ENCODE measurements around the gene CLTC.

The CLTC gene

GRCh38 chr17:59733697-59734096 lies 114.0 kb downstream of the CLTC start:
- intact Hi-C loops (cut with micrococcal nuclease) = no loop called here
- Mint-ChIP-seq H3K27me3 (no peaks in the 10 kb centered on the region), H3K4me3 (no peak overlapping the region), H3K9me3 (no peaks in the 10 kb centered on the region), H3K4me1 (ENCODE audit: low read depth) (peaks cover 14% of the 10 kb centered on the region), H3K36me3 (ENCODE audit: low read depth) (peaks cover 45% of the 10 kb centered on the region), H3K27ac (no peak overlapping the region)

DNA sequence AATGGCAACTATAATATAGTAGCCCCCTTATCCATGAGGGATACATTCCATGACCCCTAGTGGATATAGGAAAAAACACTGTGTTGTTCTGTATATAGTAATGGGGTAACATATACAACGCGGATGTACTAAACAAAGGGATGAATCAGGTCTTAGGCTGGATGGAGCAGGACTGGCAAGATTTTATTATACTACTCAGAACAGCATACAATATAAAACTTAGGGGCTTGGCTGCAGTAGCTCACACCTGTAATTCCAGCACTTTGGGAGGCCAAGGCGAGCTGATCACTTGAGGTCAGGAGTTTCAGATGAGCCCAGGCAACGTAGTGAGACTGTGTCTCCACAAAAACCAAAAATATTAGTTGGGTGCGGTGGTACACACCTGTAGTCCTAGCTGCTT lies 114.5 kb downstream of the CLTC start:
- Mint-ChIP-seq H3K4me1 (ENCODE audit: low read depth) (peaks cover 14% of the 10 kb centered on the region), H3K27ac (no peak overlapping the region), H3K36me3 (ENCODE audit: low read depth) (peaks cover 48% of the 10 kb centered on the region), H3K9me3 (no peaks in the 10 kb centered on the region), H3K27me3 (no peaks in the 10 kb centered on the region), H3K4me3 (no peak overlapping the region)
- intact Hi-C loops (cut with micrococcal nuclease) = no loop called here

DNA sequence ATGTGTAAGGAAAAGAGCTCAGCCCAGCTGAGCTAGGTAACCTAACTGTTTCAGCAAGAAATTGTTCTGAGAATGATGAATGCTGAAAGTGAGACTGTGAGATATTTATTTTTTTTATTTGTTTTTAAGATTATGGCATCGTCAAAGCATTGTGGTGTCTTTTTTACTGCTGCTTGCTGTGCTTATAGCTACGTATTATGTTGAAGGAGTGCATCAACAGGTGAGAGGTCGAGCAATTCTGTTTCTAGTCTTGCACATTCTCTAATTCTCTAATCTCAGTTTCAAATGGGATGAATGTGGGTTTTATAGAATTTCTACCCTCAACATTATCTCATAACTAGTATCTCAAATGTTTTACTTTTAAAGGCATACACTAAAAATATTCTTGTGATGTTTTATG lies 117.6 kb downstream of the CLTC start:
- Mint-ChIP-seq H3K36me3 (ENCODE audit: low read depth) (peaks cover 73% of the 10 kb centered on the region), H3K27ac (no peak overlapping the region), H3K4me1 (ENCODE audit: low read depth) (no peaks in the 10 kb centered on the region), H3K9me3 (no peaks in the 10 kb centered on the region), H3K27me3 (no peaks in the 10 kb centered on the region), H3K4me3 (no peak overlapping the region)
- intact Hi-C loops (cut with micrococcal nuclease) = no loop called here

DNA sequence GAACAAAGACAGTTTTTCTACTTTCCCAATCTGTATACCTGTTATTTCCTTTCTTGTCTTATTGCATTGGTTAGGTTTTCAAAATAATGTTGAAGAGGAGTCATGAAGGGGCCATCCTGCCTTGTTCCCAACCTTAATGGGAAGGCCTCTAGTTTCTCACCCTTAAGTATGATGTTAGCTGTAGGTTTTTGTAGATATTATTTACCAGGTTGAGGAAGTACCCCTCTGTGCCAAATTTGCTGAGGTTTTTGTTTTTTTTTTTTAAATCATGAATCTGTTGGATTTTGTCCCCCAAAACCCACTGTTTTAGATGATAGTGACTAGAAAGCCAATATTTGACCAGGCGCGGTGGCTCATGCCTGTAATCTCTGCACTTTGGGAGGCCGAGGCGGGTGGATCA lies 124.1 kb downstream of the CLTC start:
- no peak overlapping the region for H3K4me3 Mint-ChIP-seq
- no peaks in the 10 kb centered on the region for H3K27me3 Mint-ChIP-seq
- no peak overlapping the region for H3K27ac Mint-ChIP-seq
- intact Hi-C loops (cut with micrococcal nuclease) = loop anchor here (5.0 kb wide), 1 partner anchor 37 kb away; the partner anchor contains the start of genes PTRH2 and VMP1
- no peaks in the 10 kb centered on the region for H3K4me1 Mint-ChIP-seq (ENCODE audit: low read depth)
- H3K9me3 Mint-ChIP-seq = peaks cover 8% of the 10 kb centered on the region
- H3K36me3 Mint-ChIP-seq (ENCODE audit: low read depth) = peaks cover 57% of the 10 kb centered on the region

GRCh38 chr17:59745040-59745439 lies 125.3 kb downstream of the CLTC start:
- no peaks in the 10 kb centered on the region for H3K27me3 Mint-ChIP-seq
- H3K27ac Mint-ChIP-seq = no peak overlapping the region
- no peak overlapping the region for H3K4me3 Mint-ChIP-seq
- H3K4me1 Mint-ChIP-seq (ENCODE audit: low read depth) = no peaks in the 10 kb centered on the region
- H3K36me3 Mint-ChIP-seq (ENCODE audit: low read depth) = peaks cover 45% of the 10 kb centered on the region
- intact Hi-C loops (cut with micrococcal nuclease) = no loop called here
- peaks cover 8% of the 10 kb centered on the region for H3K9me3 Mint-ChIP-seq

Data from dendritic cell treated with granulocyte-macrophage colony-stimulating factor and Interleukin-4, amounts not matched to agents 40 ng/mL and 50 ng/mL, for 4 days (primary cell).